Ishikawa (cell line): ENCODE results near the gene MEG3.

Source experiments
- EP300 ChIP-seq: IDR thresholded peaks from 2 replicates; pipeline ENCODE4 v1.6.1; 2012; ENCODE audit warnings: borderline replicate concordance
- MAX ChIP-seq: IDR thresholded peaks from 2 replicates; pipeline ENCODE4 v1.6.1; 2012
- NFIC ChIP-seq: IDR thresholded peaks from 2 replicates; pipeline ENCODE4 v1.6.1; 2012
- RAD21 ChIP-seq: IDR thresholded peaks from 2 replicates; pipeline ENCODE4 v1.6.1; 2012; ENCODE audit warnings: low read depth
- REST ChIP-seq: IDR thresholded peaks from 2 replicates; pipeline ENCODE4 v1.6.1; 2012; ENCODE audit warnings: low read depth, mild to moderate bottlenecking
- TAF1 ChIP-seq: IDR thresholded peaks from 2 replicates; pipeline ENCODE4 v1.6.1; 2012; ENCODE audit warnings: low read depth, mild to moderate bottlenecking
- TCF12 ChIP-seq: IDR thresholded peaks from 2 replicates; pipeline ENCODE4 v1.6.1; 2012; ENCODE audit warnings: low read depth
- YY1 ChIP-seq: IDR thresholded peaks from 2 replicates; pipeline ENCODE4 v1.6.1; 2012; ENCODE audit warnings: low read depth

- no peak for TF ChIP-seq REST
- TF ChIP-seq MAX, result no peak
- TF ChIP-seq NFIC, result no peak
- no peak for TF ChIP-seq TAF1
- no peak for TF ChIP-seq YY1
- TF ChIP-seq RAD21, result no peak
- TF ChIP-seq TCF12, result no peak
- TF ChIP-seq EP300, result no peak
These were observed 57.8 kb downstream of the MEG3 start for GRCh38 chr14:100883789-100884101.
